ENCODE measurements around the gene MAP1LC3C. TPM values are rescaled to one million over a fixed set of nuclear protein-coding genes. Genes with fewer than 3 reads are reported as not detected.

Gene MAP1LC3C
- total RNA-seq, result 10 to 100 TPM in 2 of 4 donors, 1 to 10 TPM in 2; 5.5 to 51.3 (median 10.0) TPM

GRCh38 chr1:241999026-241999425 lies at the start of gene MAP1LC3C:
MAP1LC3C (minus strand) TSS chr1:241999098; CDS start chr1:241999008, 90 bp downstream.
- Histone ChIP-seq H3K4me1 (peaks cover 0 to 22% (median 7%) of the 10 kb centered on the region in 4 donors), H3K27ac (peak within 1 kb of the TSS in 3 of 4 donors; percentile 18 to 43 (median 28)), H3K4me3 (peak within 1 kb of the TSS in 3 of 4 donors; percentile 19 to 39 (median 27)), H3K9me3 (no peaks in the 10 kb centered on the region), H3K36me3 (no peaks in the 10 kb centered on the region), H3K27me3 (no peaks in the 10 kb centered on the region)
- no peak for DNase-seq (ENCODE audit: low spot score in 2 of 2)
- no peak for TF ChIP-seq CTCF (IDR thresholded peaks at IDR 0.05)
- TF ChIP-seq POLR2A (IDR thresholded peaks at IDR 0.05), result no peak
- no peak for TF ChIP-seq EP300 (IDR thresholded peaks at IDR 0.05)
- 32 to 42% methylated on average over 4 of the region's 4 CpGs for WGBS, 2 donors

- Histone ChIP-seq H3K36me3 (no peaks in the 10 kb centered on the region), H3K27me3 (no peaks in the 10 kb centered on the region), H3K27ac (no peak overlapping the region), H3K4me1 (no peaks in the 10 kb centered on the region), H3K4me3 (no peak overlapping the region), H3K9me3 (peaks cover 0 to 13% (median 0%) of the 10 kb centered on the region in 4 donors)
- TF ChIP-seq EP300 (IDR thresholded peaks at IDR 0.05), result no peak
- TF ChIP-seq POLR2A (IDR thresholded peaks at IDR 0.05), result no peak
- TF ChIP-seq CTCF (IDR thresholded peaks at IDR 0.05), result no peak
- 43 to 46% methylated on average over 3 of the region's 3 CpGs for WGBS, 2 donors
- no peak for DNase-seq (ENCODE audit: low spot score in 2 of 2)
These were observed 44.3 kb upstream of the MAP1LC3C start for GRCh38 chr1:242043165-242043564.

GRCh38 chr1:242034392-242034791 lies 35.5 kb upstream of the MAP1LC3C start:
- Histone ChIP-seq H3K36me3 (no peaks in the 10 kb centered on the region), H3K4me3 (no peak overlapping the region), H3K4me1 (no peaks in the 10 kb centered on the region), H3K27ac (no peak overlapping the region), H3K27me3 (no peaks in the 10 kb centered on the region), H3K9me3 (peaks cover 0 to 3% (median 0%) of the 10 kb centered on the region in 4 donors)
- WGBS, 2 donors, result 90 to 94% methylated on average over 5 of the region's 5 CpGs
- no peak for DNase-seq (ENCODE audit: low spot score in 2 of 2)
- TF ChIP-seq CTCF (IDR thresholded peaks at IDR 0.05) (no peak), POLR2A (IDR thresholded peaks at IDR 0.05) (no peak)

GRCh38 chr1:242033447-242033846 lies 34.5 kb upstream of the MAP1LC3C start:
- Histone ChIP-seq H3K4me1 (no peaks in the 10 kb centered on the region), H3K9me3 (peaks cover 0 to 3% (median 0%) of the 10 kb centered on the region in 4 donors), H3K27me3 (no peaks in the 10 kb centered on the region), H3K4me3 (no peak overlapping the region), H3K27ac (no peak overlapping the region), H3K36me3 (no peaks in the 10 kb centered on the region)
- TF ChIP-seq EP300 (IDR thresholded peaks at IDR 0.05) (no peak), CTCF (IDR thresholded peaks at IDR 0.05) (no peak), POLR2A (IDR thresholded peaks at IDR 0.05) (no peak)
- no peak for DNase-seq (ENCODE audit: low spot score in 2 of 2)
- 31 to 37% methylated on average over 4 of the region's 4 CpGs for WGBS, 2 donors

- no peaks in the 10 kb centered on the region for H3K36me3 ChIP-seq
- no peaks in the 10 kb centered on the region for H3K27me3 ChIP-seq
- TF ChIP-seq CTCF (IDR thresholded peaks at IDR 0.05), result no peak
- no peak for TF ChIP-seq POLR2A (IDR thresholded peaks at IDR 0.05)
- no peak for TF ChIP-seq EP300 (IDR thresholded peaks at IDR 0.05)
- no peaks in the 10 kb centered on the region for H3K4me1 ChIP-seq
- peaks cover 0 to 3% (median 0%) of the 10 kb centered on the region in 4 donors for H3K9me3 ChIP-seq
- 90 to 100% methylated on average over 1 of the region's 1 CpG for WGBS, 2 donors
- no peak overlapping the region for H3K27ac ChIP-seq
- DNase-seq (ENCODE audit: low spot score in 2 of 2), result no peak
- H3K4me3 ChIP-seq, result no peak overlapping the region
These were observed 31.2 kb upstream of the MAP1LC3C start for GRCh38 chr1:242030071-242030470.

Measured in tibial nerve (tissue), 4 donors.